GM18502 (cell line): ENCODE measurements around the gene HTT.

Experiments
- ATAC-seq: cut with Tn5 transposase; IDR thresholded peaks from one replicate; pipeline ENCODE4 v1.9.1; 2021; ENCODE audit warnings: mild to moderate bottlenecking; ENCODE audit not compliant: unreplicated experiment, poor library complexity

The HTT gene

DNA sequence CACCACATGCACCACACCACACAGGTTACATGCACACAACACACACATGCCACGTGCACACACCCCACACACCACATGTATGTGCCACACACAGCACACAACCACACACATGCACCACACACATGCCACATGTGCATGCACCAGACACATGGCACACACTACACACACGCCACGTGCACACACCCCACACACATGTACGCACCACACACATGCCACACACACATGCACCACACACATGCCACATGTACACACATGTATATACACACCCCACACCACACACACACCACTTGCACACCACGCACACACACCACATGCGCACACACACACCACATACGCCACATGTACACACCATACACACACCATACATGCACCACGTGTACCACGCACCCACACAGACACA, 154.8 kb downstream of the HTT start:
- no peak for ATAC-seq

DNA sequence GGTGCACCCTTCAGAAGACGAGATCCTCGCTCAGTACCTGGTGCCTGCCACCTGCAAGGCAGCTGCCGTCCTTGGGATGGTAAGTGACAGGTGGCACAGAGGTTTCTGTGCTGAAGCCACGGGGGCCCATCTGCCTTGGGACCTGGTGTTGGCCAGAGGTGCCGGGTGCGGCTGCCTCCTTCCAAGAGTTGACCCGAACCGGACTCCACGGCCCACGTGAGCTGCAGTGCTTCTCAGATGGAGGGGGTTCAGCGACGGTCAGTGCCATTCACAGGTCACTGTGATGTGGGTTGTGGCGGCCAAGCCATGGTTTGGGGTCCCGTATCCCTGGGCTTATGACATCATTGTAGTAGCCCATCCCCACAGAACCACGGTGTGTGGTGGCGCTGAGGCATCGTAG, 155.5 kb downstream of the HTT start:
- ATAC-seq = no peak

DNA sequence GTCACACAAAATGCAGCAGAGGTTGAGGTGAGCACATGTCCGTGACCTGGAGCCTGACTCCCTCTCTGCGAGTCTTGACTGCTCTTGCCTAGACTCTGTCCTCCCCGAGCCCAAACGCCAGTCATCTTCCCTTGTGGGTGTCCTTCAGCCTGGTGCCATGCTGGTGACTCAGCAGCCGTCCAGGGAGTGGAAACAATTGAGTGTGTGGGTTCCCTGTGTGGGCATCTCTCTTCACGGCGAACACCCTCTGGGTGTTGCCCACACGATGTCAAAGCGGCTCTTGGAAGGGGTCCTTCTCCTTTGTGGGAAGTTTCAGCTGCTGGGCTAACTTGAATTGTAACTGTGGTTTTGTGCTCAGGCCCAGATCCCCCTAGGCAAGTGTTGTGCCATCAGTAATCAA, 157.0 kb downstream of the HTT start:
- ATAC-seq = no peak

DNA sequence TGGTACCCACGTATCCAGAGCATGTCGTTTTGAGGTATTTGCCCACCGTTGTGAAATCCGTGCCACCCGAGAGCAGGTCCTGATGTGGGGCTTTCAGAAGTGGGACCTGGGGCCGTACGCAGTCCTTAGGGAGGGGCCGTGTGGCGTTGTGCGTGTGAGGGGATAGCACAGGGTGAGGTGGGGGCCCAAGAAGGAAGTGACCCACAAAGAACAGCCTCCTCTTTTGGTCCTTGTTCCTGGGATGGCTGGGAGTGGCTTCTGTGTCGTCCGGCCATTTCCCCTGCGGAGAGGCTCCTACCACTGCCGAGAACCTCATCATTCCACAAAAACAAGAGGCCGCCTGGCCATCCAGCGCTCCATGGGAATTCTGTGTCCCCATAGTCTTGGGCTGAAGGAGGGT, 157.5 kb downstream of the HTT start:
- no peak for ATAC-seq

DNA sequence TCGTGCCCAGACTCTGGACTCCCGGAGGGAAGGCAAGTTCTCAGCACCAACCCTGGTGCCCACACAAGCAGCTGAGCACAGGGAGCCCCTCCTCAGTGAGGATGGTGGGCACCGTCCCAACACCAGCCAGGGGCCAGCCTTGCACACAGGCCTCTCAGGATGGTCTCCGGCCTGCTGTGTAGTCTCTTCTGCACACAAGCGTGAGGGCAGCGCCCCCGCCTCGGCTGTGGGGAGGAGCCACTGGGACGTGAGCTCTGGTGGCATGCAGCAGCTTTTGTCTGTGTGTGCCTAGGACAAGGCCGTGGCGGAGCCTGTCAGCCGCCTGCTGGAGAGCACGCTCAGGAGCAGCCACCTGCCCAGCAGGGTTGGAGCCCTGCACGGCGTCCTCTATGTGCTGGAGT, 158.4 kb downstream of the HTT start:
- no peak for ATAC-seq

- no peak for ATAC-seq
Measured at GRCh38 chr4:3233391-3234071, 159.1 kb downstream of the HTT start.

GRCh38 chr4:3234171-3235029, 159.9 kb downstream of the HTT start:
- ATAC-seq = no peak

GRCh38 chr4:3235030-3235345, 160.5 kb downstream of the HTT start:
- ATAC-seq = no peak

DNA sequence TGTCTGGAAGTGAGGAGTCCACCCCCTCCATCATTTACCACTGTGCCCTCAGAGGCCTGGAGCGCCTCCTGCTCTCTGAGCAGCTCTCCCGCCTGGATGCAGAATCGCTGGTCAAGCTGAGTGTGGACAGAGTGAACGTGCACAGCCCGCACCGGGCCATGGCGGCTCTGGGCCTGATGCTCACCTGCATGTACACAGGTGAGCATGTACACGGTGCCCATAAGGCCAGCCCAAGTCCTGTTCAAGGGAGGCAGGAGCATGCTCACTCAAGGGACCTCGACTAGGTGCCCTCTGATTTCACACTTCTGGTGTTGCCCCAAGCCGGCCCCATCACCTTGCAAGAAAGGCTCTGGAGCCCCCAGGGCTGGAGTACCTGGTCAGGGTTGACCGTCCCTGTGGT, 161.1 kb downstream of the HTT start:
- ATAC-seq = no peak

DNA sequence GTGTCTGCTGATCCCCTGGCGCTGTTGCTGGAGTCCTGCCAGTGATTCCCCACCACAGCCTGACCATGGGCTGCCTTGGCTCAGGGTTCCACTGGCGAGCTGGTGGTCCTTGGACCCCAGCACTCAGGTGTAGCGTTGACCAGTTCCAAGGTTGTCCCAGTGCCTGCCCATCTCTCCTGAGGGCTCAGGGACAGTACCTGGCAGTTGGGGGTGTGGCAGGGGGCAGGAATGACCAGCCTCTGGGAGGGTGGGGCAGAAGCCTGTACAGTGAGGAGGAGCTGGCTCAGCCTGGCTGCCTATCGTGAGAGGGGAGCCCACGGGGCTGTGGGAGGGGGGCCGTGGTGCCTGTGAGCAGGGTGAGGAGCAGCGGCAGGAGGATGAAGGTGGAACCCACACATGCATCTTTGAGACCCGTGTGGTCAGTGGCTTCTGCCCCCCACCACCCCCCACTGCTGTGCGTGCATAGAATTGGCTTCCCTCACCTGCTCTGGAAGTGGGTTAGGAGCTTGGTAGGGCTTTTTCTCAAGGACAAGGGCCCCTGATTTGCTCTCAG, 161.9 kb downstream of the HTT start:
- ATAC-seq = no peak

- no peak for ATAC-seq
Measured at GRCh38 chr4:3237266-3237665, 162.8 kb downstream of the HTT start.

DNA sequence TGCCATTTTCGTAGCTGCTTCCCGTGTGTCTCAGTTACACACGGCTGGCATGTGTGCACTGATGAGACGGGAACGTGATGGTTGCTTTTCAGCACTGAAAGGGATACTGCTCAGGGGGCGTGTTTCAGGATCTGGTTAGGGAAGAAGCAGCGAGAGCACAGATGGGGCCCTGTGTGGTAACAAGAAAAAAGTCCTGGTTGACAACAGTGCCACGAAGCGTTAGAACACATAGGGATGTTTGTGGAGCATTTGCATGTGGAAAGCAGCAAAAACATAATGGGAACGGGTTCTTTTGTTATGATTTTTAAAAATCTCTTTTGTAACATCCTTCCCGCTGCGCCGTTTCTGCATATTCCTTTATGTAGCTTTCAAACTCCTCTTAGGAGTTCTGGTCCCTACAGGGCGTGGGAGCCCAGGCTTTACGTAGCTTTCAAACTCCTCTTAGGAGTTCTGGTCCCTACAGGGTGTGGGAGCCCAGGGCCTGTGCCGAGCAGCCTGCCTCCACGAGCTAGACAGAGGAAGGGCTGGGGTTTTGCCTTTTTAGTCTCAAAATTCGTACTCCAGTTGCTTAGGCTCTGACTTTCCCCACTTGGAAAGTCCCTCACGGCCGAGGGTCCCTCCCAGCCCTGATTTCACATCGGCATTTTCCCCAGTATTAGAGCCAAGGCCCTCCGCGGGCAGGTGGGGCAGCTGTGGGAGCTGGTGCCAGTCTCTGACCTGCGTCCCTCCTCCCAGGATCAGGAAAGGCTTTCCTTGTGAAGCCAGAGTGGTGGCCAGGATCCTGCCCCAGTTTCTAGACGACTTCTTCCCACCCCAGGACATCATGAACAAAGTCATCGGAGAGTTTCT, 163.5 kb downstream of the HTT start:
- no peak for ATAC-seq

- no peak for ATAC-seq
Measured at GRCh38 chr4:3238721-3239120, 164.2 kb downstream of the HTT start.

GRCh38 chr4:3239303-3239702, 164.8 kb downstream of the HTT start:
- ATAC-seq = no peak

GRCh38 chr4:3239998-3240920, 165.8 kb downstream of the HTT start:
- ATAC-seq = no peak

DNA sequence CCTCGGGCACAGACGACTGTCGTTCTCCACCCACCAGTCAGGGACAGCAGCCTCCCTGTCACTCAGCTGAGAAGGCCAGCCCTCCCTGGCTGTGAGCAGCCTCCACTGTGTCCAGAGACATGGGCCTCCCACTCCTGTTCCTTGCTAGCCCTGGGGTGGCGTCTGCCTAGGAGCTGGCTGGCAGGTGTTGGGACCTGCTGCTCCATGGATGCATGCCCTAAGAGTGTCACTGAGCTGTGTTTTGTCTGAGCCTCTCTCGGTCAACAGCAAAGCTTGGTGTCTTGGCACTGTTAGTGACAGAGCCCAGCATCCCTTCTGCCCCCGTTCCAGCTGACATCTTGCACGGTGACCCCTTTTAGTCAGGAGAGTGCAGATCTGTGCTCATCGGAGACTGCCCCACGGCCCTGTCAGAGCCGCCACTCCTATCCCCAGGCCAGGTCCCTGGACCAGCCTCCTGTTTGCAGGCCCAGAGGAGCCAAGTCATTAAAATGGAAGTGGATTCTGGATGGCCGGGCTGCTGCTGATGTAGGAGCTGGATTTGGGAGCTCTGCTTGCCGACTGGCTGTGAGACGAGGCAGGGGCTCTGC, 166.5 kb downstream of the HTT start:
- ATAC-seq = no peak

DNA sequence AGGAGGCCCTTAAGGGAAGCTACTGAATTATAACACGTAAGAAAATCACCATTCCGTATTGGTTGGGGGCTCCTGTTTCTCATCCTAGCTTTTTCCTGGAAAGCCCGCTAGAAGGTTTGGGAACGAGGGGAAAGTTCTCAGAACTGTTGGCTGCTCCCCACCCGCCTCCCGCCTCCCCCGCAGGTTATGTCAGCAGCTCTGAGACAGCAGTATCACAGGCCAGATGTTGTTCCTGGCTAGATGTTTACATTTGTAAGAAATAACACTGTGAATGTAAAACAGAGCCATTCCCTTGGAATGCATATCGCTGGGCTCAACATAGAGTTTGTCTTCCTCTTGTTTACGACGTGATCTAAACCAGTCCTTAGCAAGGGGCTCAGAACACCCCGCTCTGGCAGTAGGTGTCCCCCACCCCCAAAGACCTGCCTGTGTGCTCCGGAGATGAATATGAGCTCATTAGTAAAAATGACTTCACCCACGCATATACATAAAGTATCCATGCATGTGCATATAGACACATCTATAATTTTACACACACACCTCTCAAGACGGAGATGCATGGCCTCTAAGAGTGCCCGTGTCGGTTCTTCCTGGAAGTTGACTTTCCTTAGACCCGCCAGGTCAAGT, 167.5 kb downstream of the HTT start:
- no peak for ATAC-seq

- no peak for ATAC-seq
Measured at GRCh38 chr4:3243136-3243780, 168.8 kb downstream of the HTT start.

DNA sequence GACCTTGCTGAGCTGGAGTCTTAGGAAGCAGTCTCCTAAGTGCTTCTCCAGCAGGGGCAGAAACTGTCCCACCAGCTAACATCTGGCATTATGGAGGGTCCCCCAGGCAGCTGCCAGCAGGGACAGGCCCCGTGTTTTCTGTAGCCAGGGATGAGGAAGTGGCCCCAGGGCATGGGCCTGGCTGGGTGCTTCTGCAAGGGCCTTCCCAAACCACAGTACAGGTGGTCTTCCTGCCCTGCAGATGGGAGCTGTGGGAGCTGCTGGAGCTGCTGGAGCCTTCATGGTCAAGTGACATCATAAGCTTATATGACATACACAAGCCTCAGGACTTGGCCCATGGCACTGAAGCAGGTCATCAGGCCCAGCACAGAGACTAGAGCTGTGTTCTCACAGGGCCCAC, 169.5 kb downstream of the HTT start:
- ATAC-seq = no peak
